ENCODE measurements around the gene KCNK2.

KCNK2 gene

DNA sequence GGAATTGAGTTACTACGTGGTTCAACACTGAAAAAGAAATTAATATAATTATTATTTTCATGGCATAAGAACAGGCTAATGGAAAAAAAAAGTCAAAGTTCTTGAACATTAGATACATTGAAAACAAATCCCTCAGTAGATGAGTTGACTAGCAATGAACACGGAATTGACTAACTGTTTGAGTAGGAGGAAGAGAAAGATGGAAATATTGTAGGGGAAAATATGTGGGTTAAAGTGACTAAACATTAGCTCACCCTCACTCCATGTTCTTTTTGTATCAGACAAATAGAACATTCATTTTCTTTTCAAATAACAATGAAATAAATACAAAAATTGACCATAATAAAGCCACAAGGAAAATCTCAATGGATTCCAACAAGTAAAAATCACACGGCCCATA lies 84.3 kb downstream of the KCNK2 start:
- no peak overlapping the region for H3K27ac ChIP-seq
- H3K4me3 ChIP-seq (ENCODE audit: low read depth, low read length): no peak overlapping the region
- TF ChIP-seq, protein P1, sequence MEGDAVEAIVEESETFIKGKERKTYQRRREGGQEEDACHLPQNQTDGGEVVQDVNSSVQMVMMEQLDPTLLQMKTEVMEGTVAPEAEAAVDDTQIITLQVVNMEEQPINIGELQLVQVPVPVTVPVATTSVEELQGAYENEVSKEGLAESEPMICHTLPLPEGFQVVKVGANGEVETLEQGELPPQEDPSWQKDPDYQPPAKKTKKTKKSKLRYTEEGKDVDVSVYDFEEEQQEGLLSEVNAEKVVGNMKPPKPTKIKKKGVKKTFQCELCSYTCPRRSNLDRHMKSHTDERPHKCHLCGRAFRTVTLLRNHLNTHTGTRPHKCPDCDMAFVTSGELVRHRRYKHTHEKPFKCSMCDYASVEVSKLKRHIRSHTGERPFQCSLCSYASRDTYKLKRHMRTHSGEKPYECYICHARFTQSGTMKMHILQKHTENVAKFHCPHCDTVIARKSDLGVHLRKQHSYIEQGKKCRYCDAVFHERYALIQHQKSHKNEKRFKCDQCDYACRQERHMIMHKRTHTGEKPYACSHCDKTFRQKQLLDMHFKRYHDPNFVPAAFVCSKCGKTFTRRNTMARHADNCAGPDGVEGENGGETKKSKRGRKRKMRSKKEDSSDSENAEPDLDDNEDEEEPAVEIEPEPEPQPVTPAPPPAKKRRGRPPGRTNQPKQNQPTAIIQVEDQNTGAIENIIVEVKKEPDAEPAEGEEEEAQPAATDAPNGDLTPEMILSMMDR (IDR thresholded peaks at IDR 0.05; ENCODE audit: low read depth, low read length, missing control alignments): no peak
- no peak for DNase-seq
- no peaks in the 10 kb centered on the region for H3K36me3 ChIP-seq (replicated peaks)
- no peaks in the 10 kb centered on the region for H3K27me3 ChIP-seq (replicated peaks)
- in situ Hi-C loops (cut with HindIII; ENCODE audit: low pct_ligation_motif_present, low sequenced_read_pairs): no loop called here

DNA sequence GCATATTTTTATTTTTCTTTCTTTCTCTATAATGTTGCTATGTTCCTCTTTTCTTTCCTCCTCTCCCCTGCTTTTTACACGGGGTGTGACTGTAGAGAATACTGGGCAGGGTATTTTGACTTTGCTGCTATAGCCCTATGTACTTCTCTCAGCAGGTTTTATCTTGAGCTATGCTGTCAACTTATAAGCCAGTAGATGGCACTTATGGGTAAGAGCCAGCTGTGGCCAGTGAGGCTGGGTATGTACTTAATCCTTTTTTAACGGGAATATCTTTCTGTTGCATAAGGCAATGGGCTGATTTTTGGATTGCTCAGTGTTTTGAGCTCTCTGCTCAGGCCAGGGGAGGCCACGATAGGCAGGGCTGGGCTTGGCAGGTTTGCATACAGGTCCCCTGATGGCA lies 99.0 kb downstream of the KCNK2 start:
- Histone ChIP-seq H3K27me3 (replicated peaks) (no peaks in the 10 kb centered on the region), H3K4me3 (ENCODE audit: low read depth, low read length) (no peak overlapping the region), H3K27ac (no peak overlapping the region), H3K36me3 (replicated peaks) (no peaks in the 10 kb centered on the region)
- DNase-seq: no peak
- in situ Hi-C loops (cut with HindIII; ENCODE audit: low pct_ligation_motif_present, low sequenced_read_pairs): no loop called here
- TF ChIP-seq, protein P1 (IDR thresholded peaks at IDR 0.05; ENCODE audit: low read depth, low read length, missing control alignments): peak; percentile 38

DNA sequence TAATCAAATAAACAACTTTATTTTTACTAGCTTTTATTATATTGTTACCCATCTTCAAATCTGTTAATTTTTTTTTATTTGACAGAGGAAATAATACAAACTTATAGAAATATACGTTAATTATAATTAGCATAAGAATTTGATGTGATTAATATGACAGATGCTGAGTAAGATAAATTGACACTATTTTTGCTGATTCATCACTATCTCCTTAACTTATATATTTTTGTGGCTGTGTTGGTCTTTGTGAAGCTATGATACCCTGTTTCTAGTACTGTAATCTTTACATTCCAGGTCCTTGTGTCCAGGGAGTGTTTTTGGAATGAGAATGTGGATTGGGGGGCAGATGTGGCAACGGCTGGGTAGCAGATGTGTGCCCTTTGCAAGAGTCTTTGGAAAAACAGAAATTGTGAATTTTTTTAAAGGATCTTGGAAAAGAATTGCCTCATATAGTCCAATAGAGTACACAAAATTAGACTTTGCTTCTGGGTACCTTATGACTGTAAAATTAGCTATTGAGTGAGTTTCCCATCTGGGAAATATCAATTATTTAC lies 102.6 kb downstream of the KCNK2 start:
- Histone ChIP-seq H3K27me3 (replicated peaks) (no peaks in the 10 kb centered on the region), H3K36me3 (replicated peaks) (no peaks in the 10 kb centered on the region), H3K27ac (no peak overlapping the region), H3K4me3 (ENCODE audit: low read depth, low read length) (no peak overlapping the region)
- in situ Hi-C loops (cut with HindIII; ENCODE audit: low pct_ligation_motif_present, low sequenced_read_pairs): no loop called here
- DNase-seq: no peak
- TF ChIP-seq, protein P1 (IDR thresholded peaks at IDR 0.05; ENCODE audit: low read depth, low read length, missing control alignments): no peak

DNA sequence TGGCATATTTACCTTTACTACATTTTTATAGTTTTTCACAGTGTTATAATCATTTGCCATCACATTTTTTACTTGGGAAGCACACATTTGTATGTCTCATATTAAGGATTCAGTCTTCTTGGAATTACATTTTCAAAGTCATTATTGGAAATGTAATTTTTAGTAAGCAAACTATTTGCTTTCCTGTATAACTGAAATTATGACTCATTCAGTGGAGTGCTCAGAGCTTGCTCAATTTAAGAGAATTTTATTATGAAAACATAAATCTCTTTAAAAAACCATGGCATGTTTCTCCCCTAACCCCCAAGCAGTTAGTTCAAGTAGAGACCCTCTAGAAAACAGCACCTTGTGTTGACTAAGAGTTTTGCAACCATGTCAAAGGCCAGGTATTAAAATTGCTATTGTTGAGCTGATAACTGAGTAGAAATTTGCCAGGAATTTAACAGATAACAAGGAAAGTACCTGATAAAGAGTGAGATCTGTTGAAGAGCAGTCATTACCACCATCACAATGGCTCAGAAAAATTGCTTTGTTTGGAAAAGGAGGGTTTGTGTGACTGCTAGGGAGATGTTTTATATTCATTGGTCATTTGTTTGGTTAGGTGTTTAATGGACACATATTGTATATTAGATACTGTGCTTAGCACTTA lies 105.9 kb downstream of the KCNK2 start:
- no peak for DNase-seq

GRCh38 chr1:215192306-215192705 lies 109.8 kb downstream of the KCNK2 start:
- Histone ChIP-seq H3K27me3 (replicated peaks) (no peaks in the 10 kb centered on the region), H3K4me3 (ENCODE audit: low read depth, low read length) (no peak overlapping the region), H3K27ac (no peak overlapping the region), H3K36me3 (replicated peaks) (no peaks in the 10 kb centered on the region)
- no peak for DNase-seq
- in situ Hi-C loops (cut with HindIII; ENCODE audit: low pct_ligation_motif_present, low sequenced_read_pairs): no loop called here
- TF ChIP-seq, protein P1 (IDR thresholded peaks at IDR 0.05; ENCODE audit: low read depth, low read length, missing control alignments): no peak

More for the DNA sequence above, 105.9 kb downstream of the KCNK2 start:
- Histone ChIP-seq H3K27ac (no peak overlapping the region), H3K27me3 (replicated peaks) (no peaks in the 10 kb centered on the region), H3K36me3 (replicated peaks) (no peaks in the 10 kb centered on the region), H3K4me3 (ENCODE audit: low read depth, low read length) (no peak overlapping the region)
- TF ChIP-seq, protein P1 (IDR thresholded peaks at IDR 0.05; ENCODE audit: low read depth, low read length, missing control alignments): no peak
- in situ Hi-C loops (cut with HindIII; ENCODE audit: low pct_ligation_motif_present, low sequenced_read_pairs): no loop called here

DNA sequence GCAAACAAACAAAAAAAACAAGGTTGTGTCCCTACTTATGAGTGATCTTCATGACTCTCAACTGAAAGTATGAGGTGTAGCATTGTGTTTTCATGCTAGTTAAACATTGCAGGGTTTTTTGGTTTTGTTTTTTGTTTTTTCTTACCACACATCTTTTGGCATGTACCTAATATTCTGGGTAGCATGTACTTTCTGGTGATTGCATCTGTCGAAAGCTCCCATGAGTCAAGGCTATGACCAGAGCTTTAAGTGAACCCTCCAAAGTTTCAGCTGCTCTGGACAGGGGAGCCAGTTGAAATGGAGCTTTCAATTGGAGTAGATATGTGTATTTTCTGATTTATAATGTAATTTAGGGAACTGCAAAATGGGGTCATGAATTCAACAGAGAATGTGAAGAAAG lies 115.5 kb downstream of the KCNK2 start:
- TF ChIP-seq, protein P1 (IDR thresholded peaks at IDR 0.05; ENCODE audit: low read depth, low read length, missing control alignments): no peak
- DNase-seq: no peak
- Histone ChIP-seq H3K36me3 (replicated peaks) (no peaks in the 10 kb centered on the region), H3K27ac (no peak overlapping the region), H3K27me3 (replicated peaks) (no peaks in the 10 kb centered on the region), H3K4me3 (ENCODE audit: low read depth, low read length) (no peak overlapping the region)
- in situ Hi-C loops (cut with HindIII; ENCODE audit: low pct_ligation_motif_present, low sequenced_read_pairs): no loop called here
